Activated naive CD8-positive, alpha-beta T cell treated with anti-CD3 and anti-CD28 coated beads, Interleukin-2, amount 50 U/mL, for 24 hours (primary cell): ENCODE data around the gene FAM163B.
"Not testable (repeated sequence)": the region's sequence is repeated elsewhere in the genome, so short reads cannot be mapped to it uniquely, and the experiment has no call there.

ENCODE experiments used
- ATAC-seq: fragments of 150-1000 bp; cut with Tn5 transposase; one replicate; pipeline ENCODE4 v1.10.0; 2021
- DNase-seq: peaks from one replicate; pipeline ENCODE4 v3.0.0; 2021
- H3K27ac Mint-ChIP-seq: one replicate; pipeline ENCODE4 v1.8.0; 2021; ENCODE audit warnings: mild to moderate bottlenecking, mixed read lengths
- H3K27me3 Mint-ChIP-seq: one replicate; pipeline ENCODE4 v1.8.0; 2021; ENCODE audit warnings: mixed read lengths
- H3K36me3 Mint-ChIP-seq: one replicate; pipeline ENCODE4 v1.8.0; 2021; ENCODE audit warnings: low read depth, mixed read lengths
- H3K4me1 Mint-ChIP-seq: one replicate; pipeline ENCODE4 v1.8.0; 2021; ENCODE audit warnings: mixed read lengths
- H3K4me3 Mint-ChIP-seq: one replicate; pipeline ENCODE4 v1.8.0; 2021; ENCODE audit warnings: mild to moderate bottlenecking, moderate library complexity, mixed read lengths
- H3K9me3 Mint-ChIP-seq: one replicate; pipeline ENCODE4 v1.8.0; 2021; ENCODE audit warnings: mixed read lengths

FAM163B gene

GRCh38 chr9:133634081-133634691 lies 25.0 kb upstream of the FAM163B start:
- Mint-ChIP-seq H3K27me3 (peaks cover 2% of the 10 kb centered on the region), H3K4me3 (no peak overlapping the region), H3K9me3 (no peaks in the 10 kb centered on the region), H3K36me3 (no peaks in the 10 kb centered on the region), H3K4me1 (peaks cover 3% of the 10 kb centered on the region), H3K27ac (no peak overlapping the region)
- ATAC-seq (no peak), DNase-seq (no peak)

- Mint-ChIP-seq H3K36me3 (no peaks in the 10 kb centered on the region), H3K27me3 (peaks cover 2% of the 10 kb centered on the region), H3K27ac (no peak overlapping the region), H3K9me3 (no peaks in the 10 kb centered on the region), H3K4me3 (no peak overlapping the region), H3K4me1 (peaks cover 3% of the 10 kb centered on the region)
- DNase-seq (no peak), ATAC-seq (no peak)
Measured at GRCh38 chr9:133633681-133634080, 24.5 kb upstream of the FAM163B start.

- Mint-ChIP-seq H3K4me3 (no peak overlapping the region), H3K4me1 (peaks cover 3% of the 10 kb centered on the region), H3K9me3 (no peaks in the 10 kb centered on the region), H3K27me3 (peaks cover 2% of the 10 kb centered on the region), H3K27ac (no peak overlapping the region), H3K36me3 (no peaks in the 10 kb centered on the region)
- DNase-seq = no peak
- ATAC-seq = no peak
Measured at GRCh38 chr9:133632806-133633680, 23.9 kb upstream of the FAM163B start.

- Mint-ChIP-seq H3K27ac (no peak overlapping the region), H3K36me3 (no peaks in the 10 kb centered on the region), H3K27me3 (no peaks in the 10 kb centered on the region), H3K4me3 (no peak overlapping the region), H3K9me3 (peaks cover 10% of the 10 kb centered on the region), H3K4me1 (peaks cover 3% of the 10 kb centered on the region)
- ATAC-seq = no peak
- DNase-seq = no peak
Measured at GRCh38 chr9:133631111-133631510, 21.9 kb upstream of the FAM163B start.

- Mint-ChIP-seq H3K36me3 (no peaks in the 10 kb centered on the region), H3K27ac (no peak overlapping the region), H3K9me3 (peaks cover 17% of the 10 kb centered on the region), H3K4me1 (peaks cover 3% of the 10 kb centered on the region), H3K27me3 (no peaks in the 10 kb centered on the region), H3K4me3 (no peak overlapping the region)
- ATAC-seq (no peak), DNase-seq (no peak)
Measured at GRCh38 chr9:133629221-133630110, 20.3 kb upstream of the FAM163B start.

GRCh38 chr9:133628766-133629165 lies 19.6 kb upstream of the FAM163B start:
- Mint-ChIP-seq H3K4me1 (peaks cover 3% of the 10 kb centered on the region), H3K27me3 (no peaks in the 10 kb centered on the region), H3K9me3 (peaks cover 17% of the 10 kb centered on the region), H3K27ac (no peak overlapping the region), H3K4me3 (no peak overlapping the region), H3K36me3 (no peaks in the 10 kb centered on the region)
- DNase-seq = no peak
- ATAC-seq = no peak

GRCh38 chr9:133627341-133627740 lies 18.2 kb upstream of the FAM163B start:
- H3K36me3 Mint-ChIP-seq = no peaks in the 10 kb centered on the region
- ATAC-seq (no peak), DNase-seq (no peak)
- no peaks in the 10 kb centered on the region for H3K27me3 Mint-ChIP-seq
- no peak overlapping the region for H3K27ac Mint-ChIP-seq
- peaks cover 2% of the 10 kb centered on the region for H3K4me1 Mint-ChIP-seq
- peaks cover 17% of the 10 kb centered on the region for H3K9me3 Mint-ChIP-seq
- no peak overlapping the region for H3K4me3 Mint-ChIP-seq

GRCh38 chr9:133626008-133626407 lies 16.8 kb upstream of the FAM163B start:
- not testable (repeated sequence) for H3K27ac Mint-ChIP-seq, ATAC-seq, H3K27me3 Mint-ChIP-seq, H3K4me3 Mint-ChIP-seq, DNase-seq, H3K36me3 Mint-ChIP-seq
- H3K9me3 Mint-ChIP-seq = peaks cover 17% of the 10 kb centered on the region
- peaks cover 14% of the 10 kb centered on the region for H3K4me1 Mint-ChIP-seq

GRCh38 chr9:133622555-133622954 lies 13.4 kb upstream of the FAM163B start:
- Mint-ChIP-seq H3K4me3 (no peak overlapping the region), H3K27me3 (no peaks in the 10 kb centered on the region), H3K4me1 (peaks cover 34% of the 10 kb centered on the region), H3K27ac (no peak overlapping the region), H3K36me3 (peaks cover 2% of the 10 kb centered on the region), H3K9me3 (peaks cover 17% of the 10 kb centered on the region)
- no peak for DNase-seq
- ATAC-seq = no peak

- no peak overlapping the region for H3K27ac Mint-ChIP-seq
- ATAC-seq = no peak
Measured at GRCh38 chr9:133621725-133622267, 12.6 kb upstream of the FAM163B start.

GRCh38 chr9:133619791-133620190 lies 10.6 kb upstream of the FAM163B start:
- Mint-ChIP-seq H3K4me1 (peaks cover 34% of the 10 kb centered on the region), H3K9me3 (peaks cover under 1% of the 10 kb centered on the region), H3K27ac (peak overlapping the region; percentile 59), H3K27me3 (peaks cover 3% of the 10 kb centered on the region), H3K4me3 (peak overlapping the region; percentile 45), H3K36me3 (peaks cover 2% of the 10 kb centered on the region)
- DNase-seq (peak; percentile 52), ATAC-seq (peak; percentile 80)

More at GRCh38 chr9:133621725-133622267, 12.6 kb upstream of the FAM163B start:
- peaks cover 34% of the 10 kb centered on the region for H3K4me1 Mint-ChIP-seq
- H3K36me3 Mint-ChIP-seq = peaks cover 2% of the 10 kb centered on the region
- no peak overlapping the region for H3K4me3 Mint-ChIP-seq
- peaks cover 14% of the 10 kb centered on the region for H3K9me3 Mint-ChIP-seq
- H3K27me3 Mint-ChIP-seq = no peaks in the 10 kb centered on the region
- no peak for DNase-seq

GRCh38 chr9:133618726-133619125 lies 9.5 kb upstream of the FAM163B start:
- no peaks in the 10 kb centered on the region for H3K9me3 Mint-ChIP-seq
- H3K27ac Mint-ChIP-seq = no peak overlapping the region
- H3K4me1 Mint-ChIP-seq = peaks cover 34% of the 10 kb centered on the region
- DNase-seq = no peak
- no peak overlapping the region for H3K4me3 Mint-ChIP-seq
- ATAC-seq = no peak
- peaks cover 3% of the 10 kb centered on the region for H3K27me3 Mint-ChIP-seq
- peaks cover 2% of the 10 kb centered on the region for H3K36me3 Mint-ChIP-seq

GRCh38 chr9:133616643-133617405 lies 7.6 kb upstream of the FAM163B start:
- DNase-seq = no peak
- H3K4me3 Mint-ChIP-seq = no peak overlapping the region
- peaks cover 8% of the 10 kb centered on the region for H3K27me3 Mint-ChIP-seq
- H3K36me3 Mint-ChIP-seq = peaks cover 2% of the 10 kb centered on the region
- H3K27ac Mint-ChIP-seq = no peak overlapping the region
- peaks cover 27% of the 10 kb centered on the region for H3K4me1 Mint-ChIP-seq
- H3K9me3 Mint-ChIP-seq = no peaks in the 10 kb centered on the region
- no peak for ATAC-seq
